VCaP (cell line): ENCODE measurements around the gene OPN3.

Experiments used
- H3K27ac ChIP-seq: fragments of 450-650 bp; 2 replicates; pipeline ENCODE4 v1.5.1; 2017
- TF ChIP-seq, protein P1 (sequence below): fragments of 450-650 bp; conservative IDR thresholded peaks from 2 replicates; pipeline ENCODE4 v1.5.1; 2017; ENCODE audit warnings: mild to moderate bottlenecking, moderate library complexity

The OPN3 gene

DNA sequence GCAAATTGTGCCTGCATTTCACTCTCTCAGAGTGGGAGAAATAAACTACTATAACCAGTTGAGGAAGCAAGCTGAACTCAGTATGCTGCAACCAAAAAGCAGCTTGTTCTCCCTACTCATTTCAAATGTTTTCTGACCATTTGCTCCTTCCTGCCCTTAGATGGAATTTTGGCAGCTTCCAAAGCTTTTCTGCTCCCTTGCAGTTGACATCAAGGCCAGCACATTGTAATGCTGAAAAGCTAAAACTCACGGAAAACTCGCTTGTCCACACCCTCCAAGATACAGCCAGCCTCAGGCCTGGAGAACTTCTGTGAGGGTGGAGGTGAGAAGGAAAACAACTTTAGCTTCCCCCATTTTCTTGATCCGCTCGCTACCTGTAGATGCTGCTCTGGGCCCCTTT, 5.0 kb upstream of the OPN3 start:
- no peak overlapping the region for H3K27ac ChIP-seq
- TF ChIP-seq, protein P1, sequence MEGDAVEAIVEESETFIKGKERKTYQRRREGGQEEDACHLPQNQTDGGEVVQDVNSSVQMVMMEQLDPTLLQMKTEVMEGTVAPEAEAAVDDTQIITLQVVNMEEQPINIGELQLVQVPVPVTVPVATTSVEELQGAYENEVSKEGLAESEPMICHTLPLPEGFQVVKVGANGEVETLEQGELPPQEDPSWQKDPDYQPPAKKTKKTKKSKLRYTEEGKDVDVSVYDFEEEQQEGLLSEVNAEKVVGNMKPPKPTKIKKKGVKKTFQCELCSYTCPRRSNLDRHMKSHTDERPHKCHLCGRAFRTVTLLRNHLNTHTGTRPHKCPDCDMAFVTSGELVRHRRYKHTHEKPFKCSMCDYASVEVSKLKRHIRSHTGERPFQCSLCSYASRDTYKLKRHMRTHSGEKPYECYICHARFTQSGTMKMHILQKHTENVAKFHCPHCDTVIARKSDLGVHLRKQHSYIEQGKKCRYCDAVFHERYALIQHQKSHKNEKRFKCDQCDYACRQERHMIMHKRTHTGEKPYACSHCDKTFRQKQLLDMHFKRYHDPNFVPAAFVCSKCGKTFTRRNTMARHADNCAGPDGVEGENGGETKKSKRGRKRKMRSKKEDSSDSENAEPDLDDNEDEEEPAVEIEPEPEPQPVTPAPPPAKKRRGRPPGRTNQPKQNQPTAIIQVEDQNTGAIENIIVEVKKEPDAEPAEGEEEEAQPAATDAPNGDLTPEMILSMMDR = no peak

DNA sequence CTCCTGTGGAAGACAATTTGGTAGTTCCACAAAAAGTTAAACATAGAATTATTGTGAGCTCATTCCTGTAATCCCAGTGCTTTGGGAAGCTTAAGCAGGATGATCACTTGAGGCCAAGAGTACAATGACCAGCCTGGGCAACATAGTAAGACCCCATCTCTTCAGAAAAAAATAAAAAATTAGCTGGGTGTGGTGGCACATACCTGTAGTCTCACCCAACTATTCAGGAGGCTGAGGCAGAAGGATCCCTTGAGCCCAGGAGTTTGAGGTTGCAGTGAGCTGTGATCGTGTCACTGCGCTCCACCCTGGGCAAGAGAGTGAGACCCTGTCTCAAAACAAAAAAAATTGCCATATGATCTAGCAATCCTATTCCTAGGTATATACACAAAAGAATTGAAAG, 4.1 kb upstream of the OPN3 start:
- no peak overlapping the region for H3K27ac ChIP-seq
- TF ChIP-seq, protein P1 = no peak

DNA sequence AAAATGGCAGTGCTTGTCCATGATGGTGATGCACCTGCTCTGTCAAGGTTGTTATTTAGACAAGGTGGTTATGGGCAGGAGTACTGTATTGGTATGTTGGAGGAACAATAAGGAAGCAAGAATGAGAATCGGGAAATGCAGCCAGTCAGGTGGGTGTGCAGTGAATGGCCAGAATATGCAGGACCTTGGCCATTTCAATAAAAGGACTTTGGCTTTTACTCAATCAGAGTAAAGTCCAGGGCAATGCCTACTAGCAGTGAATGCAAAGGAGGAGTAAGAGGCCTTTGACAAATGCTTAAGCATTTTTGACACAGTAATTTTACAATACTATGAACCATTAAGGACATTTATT, 2.4 kb upstream of the OPN3 start:
- no peak overlapping the region for H3K27ac ChIP-seq
- TF ChIP-seq, protein P1 = no peak

DNA sequence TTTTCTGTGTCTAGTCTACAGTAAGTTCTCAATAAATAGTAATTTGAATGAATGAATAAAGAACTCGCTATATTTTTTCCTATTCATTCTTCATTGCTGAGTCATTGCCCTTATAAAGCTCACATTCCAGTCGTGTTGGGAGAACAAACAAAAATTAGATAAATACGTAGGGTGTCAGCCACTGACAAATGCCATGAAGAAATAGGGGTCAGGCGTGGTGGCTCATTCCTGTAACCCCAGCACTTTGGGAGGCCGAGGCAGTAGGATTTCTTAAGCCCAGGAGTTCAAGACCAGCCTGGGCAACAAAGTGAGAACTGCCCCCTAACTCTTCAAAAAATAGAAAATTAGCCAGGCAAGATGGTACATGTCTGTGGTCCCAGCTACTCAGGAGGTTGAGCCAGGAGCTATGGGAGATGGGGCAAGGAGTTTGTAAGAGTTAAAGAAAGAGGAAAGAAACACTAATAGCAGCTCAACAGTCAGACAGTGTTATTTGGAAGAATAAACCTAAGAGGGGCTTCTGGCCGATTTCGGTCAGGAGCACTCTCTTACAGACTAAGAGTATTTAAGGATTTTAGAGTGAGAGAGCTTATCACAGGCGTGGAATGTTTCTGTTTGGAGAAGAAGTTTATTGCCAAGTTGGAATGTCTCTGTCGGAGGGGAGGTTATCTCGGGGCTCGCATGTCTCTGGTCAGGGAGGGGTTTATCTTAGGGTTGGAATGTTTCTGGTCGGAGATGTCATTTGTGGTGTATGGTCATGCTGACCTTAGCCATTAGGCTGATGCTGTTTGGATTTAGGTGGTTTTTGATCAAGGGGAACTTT, 1.8 kb upstream of the OPN3 start:
- TF ChIP-seq, protein P1 = no peak
- no peak overlapping the region for H3K27ac ChIP-seq

GRCh38 chr1:241640867-241641622, 876 bp upstream of the OPN3 start:
- H3K27ac ChIP-seq = peak overlapping the region; percentile 71

GRCh38 chr1:241639623-241640148, 483 bp downstream of the OPN3 start:
- H3K27ac ChIP-seq = peak overlapping the region; percentile 71
- TF ChIP-seq, protein P1 = no peak; the same call in 1 of the 2 replicates

More at GRCh38 chr1:241640867-241641622, 876 bp upstream of the OPN3 start:
- TF ChIP-seq, protein P1 = no peak

GRCh38 chr1:241638909-241639622, 1.1 kb downstream of the OPN3 start:
- H3K27ac ChIP-seq = peak overlapping the region; percentile 71; the same call in 1 of the 2 replicates
- TF ChIP-seq, protein P1 = no peak
